ENCODE measurements around the gene SCD. TPM values are rescaled to one million over a fixed set of nuclear protein-coding genes. Genes with fewer than 3 reads are reported as not detected.

SCD gene
- total RNA-seq, 2 donors from 2014 or later: 14.3 to 128 TPM

DNA sequence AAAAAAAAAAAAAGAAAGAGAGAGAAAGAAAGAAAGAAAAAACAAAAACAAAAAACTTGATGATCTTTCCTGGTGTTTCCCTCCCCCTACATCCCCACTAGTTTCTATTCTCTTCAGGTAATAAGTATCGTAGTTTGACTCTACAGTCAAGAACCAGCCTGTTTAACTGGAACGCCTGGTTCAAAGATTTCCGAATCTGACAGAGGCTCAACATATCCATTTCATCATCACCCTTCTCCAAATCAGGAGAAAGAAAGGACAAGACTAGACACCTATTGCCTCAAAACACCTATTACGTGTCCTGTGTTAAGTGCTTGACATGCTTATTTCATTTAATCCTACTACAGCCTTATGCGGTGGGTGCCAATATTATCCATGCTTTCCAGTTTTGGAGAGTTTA is 40.2 kb upstream of the SCD start:
- DNase-seq: no peak
- TF ChIP-seq POLR2A (IDR thresholded peaks at IDR 0.05): no peak
- Histone ChIP-seq H3K27me3 (no peaks in the 10 kb centered on the region), H3K4me1 (no peaks in the 10 kb centered on the region), H3K27ac (no peak overlapping the region), H3K4me3 (no peak overlapping the region), H3K36me3 (replicated peaks in 1 of 2; ENCODE audit: insufficient read depth in 1 of 2, low read depth in 2 of 2) (no peaks in the 10 kb centered on the region), H3K9me3 (no peaks in the 10 kb centered on the region)
- 80 to 85% methylated on average over 5 of the region's 5 CpGs for WGBS, 2 donors
- no peak for ATAC-seq
- intact Hi-C loops (cut with DNase I): no loop called here

DNA sequence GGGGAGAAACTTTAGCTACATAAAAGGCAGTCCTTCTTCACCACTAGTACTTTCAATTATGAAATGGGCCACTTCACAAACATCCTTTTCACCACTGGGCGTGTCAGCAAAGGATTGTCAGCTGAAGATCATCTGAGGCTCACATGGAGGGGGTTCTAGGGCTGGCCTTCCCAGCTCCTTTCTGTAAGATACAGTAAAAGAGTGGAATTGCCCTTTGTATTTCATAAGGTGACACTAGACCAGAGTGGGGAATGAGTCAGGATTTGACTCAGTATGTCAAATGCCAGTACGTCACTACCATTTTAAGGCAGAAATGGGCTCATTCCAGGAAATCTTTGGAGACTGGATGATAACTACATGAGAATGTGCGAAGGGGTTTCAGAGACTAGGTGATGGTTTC is 39.3 kb upstream of the SCD start:
- no peak for TF ChIP-seq POLR2A (IDR thresholded peaks at IDR 0.05)
- TF ChIP-seq, protein P1, sequence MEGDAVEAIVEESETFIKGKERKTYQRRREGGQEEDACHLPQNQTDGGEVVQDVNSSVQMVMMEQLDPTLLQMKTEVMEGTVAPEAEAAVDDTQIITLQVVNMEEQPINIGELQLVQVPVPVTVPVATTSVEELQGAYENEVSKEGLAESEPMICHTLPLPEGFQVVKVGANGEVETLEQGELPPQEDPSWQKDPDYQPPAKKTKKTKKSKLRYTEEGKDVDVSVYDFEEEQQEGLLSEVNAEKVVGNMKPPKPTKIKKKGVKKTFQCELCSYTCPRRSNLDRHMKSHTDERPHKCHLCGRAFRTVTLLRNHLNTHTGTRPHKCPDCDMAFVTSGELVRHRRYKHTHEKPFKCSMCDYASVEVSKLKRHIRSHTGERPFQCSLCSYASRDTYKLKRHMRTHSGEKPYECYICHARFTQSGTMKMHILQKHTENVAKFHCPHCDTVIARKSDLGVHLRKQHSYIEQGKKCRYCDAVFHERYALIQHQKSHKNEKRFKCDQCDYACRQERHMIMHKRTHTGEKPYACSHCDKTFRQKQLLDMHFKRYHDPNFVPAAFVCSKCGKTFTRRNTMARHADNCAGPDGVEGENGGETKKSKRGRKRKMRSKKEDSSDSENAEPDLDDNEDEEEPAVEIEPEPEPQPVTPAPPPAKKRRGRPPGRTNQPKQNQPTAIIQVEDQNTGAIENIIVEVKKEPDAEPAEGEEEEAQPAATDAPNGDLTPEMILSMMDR (IDR thresholded peaks at IDR 0.05): no peak
- intact Hi-C loops (cut with DNase I): no loop called here
- no peak for ATAC-seq
- Histone ChIP-seq H3K4me1 (no peaks in the 10 kb centered on the region), H3K4me3 (no peak overlapping the region), H3K36me3 (replicated peaks in 1 of 2; ENCODE audit: insufficient read depth in 1 of 2, low read depth in 2 of 2) (no peaks in the 10 kb centered on the region), H3K27me3 (no peaks in the 10 kb centered on the region), H3K9me3 (no peaks in the 10 kb centered on the region), H3K27ac (no peak overlapping the region)
- DNase-seq: no peak
- 78 to 80% methylated on average over 3 of the region's 3 CpGs for WGBS, 2 donors

DNA sequence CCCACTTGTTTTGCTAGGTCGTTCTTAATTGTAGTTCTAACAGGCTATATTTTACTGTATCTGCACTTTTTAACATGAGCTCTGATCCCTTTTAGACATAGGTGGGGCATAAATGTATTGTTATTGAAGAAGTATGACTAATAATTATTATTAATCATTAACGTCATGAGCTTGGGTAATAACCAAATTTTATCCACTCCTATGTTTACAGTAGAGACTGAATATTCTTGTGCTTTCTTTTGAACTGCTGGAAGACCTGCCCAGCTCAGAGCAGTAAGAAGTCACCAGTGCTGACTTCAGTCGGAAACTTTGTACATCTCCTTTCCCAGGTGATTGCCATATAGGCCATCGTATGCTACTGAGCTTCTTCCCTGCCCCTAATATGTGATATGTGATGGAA is 35.7 kb upstream of the SCD start:
- Histone ChIP-seq H3K4me1 (no peaks in the 10 kb centered on the region), H3K36me3 (replicated peaks in 1 of 2; ENCODE audit: insufficient read depth in 1 of 2, low read depth in 2 of 2) (no peaks in the 10 kb centered on the region), H3K27me3 (no peaks in the 10 kb centered on the region), H3K9me3 (no peaks in the 10 kb centered on the region), H3K27ac (no peak overlapping the region), H3K4me3 (no peak overlapping the region)
- TF ChIP-seq, protein P1 (IDR thresholded peaks at IDR 0.05): no peak
- TF ChIP-seq POLR2A (IDR thresholded peaks at IDR 0.05): no peak
- 50 to 67% methylated on average over 4 of the region's 4 CpGs for WGBS, 2 donors
- DNase-seq (no peak), ATAC-seq (no peak)
- intact Hi-C loops (cut with DNase I): no loop called here

DNA sequence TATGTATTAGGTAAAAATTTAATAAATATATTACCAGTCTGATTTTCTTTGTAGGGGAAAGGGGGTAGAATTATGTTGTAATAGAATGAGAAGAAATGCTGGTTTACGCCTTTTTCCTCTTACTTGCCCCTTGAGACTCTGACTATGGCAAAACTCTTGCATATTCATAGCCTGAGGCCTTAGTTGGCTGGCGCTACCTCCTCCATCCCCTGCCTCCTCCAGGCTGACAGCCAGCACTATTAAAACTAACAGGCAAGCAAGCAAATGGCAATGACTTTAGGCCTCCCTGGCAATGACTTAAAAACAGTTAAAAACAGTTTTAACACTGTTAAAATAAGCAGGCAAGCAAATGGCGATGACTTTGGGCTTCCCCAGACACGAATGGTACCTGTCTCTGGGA is 31.4 kb upstream of the SCD start:
- Histone ChIP-seq H3K4me1 (no peaks in the 10 kb centered on the region), H3K4me3 (no peak overlapping the region), H3K9me3 (no peaks in the 10 kb centered on the region), H3K36me3 (replicated peaks in 1 of 2; ENCODE audit: insufficient read depth in 1 of 2, low read depth in 2 of 2) (no peaks in the 10 kb centered on the region), H3K27me3 (no peaks in the 10 kb centered on the region), H3K27ac (no peak overlapping the region)
- no peak for DNase-seq
- no peak for ATAC-seq
- 78 to 80% methylated on average over 4 of the region's 4 CpGs for WGBS, 2 donors
- intact Hi-C loops (cut with DNase I): no loop called here
- no peak for TF ChIP-seq POLR2A (IDR thresholded peaks at IDR 0.05)
- TF ChIP-seq, protein P1 (IDR thresholded peaks at IDR 0.05): no peak

DNA sequence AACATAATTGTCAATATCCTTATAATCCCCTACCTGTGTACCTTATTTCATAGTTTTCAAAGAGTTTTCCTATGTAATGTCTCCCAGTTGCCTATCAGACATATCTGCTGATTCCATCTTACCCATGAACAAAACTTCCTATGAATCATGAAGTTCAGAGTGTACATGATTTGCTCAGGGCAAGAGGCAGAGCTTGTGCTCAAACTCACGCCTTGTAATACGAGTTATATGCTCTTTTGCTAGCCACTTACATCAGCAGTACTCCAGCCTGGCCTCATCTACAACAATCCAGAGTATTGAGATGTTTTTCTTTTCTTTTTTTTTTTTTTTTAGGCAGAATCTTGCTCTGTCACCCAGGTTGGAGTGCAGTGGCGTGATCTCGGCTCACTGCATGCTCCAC is 28.8 kb upstream of the SCD start:
- no peaks in the 10 kb centered on the region for H3K9me3 ChIP-seq
- intact Hi-C loops (cut with DNase I): no loop called here
- H3K4me3 ChIP-seq: no peak overlapping the region
- no peak overlapping the region for H3K27ac ChIP-seq
- H3K27me3 ChIP-seq: no peaks in the 10 kb centered on the region
- 78 to 87% methylated on average over 4 of the region's 4 CpGs for WGBS, 2 donors
- ATAC-seq (no peak), DNase-seq (no peak)
- TF ChIP-seq, protein P1 (IDR thresholded peaks at IDR 0.05): no peak
- no peak for TF ChIP-seq POLR2A (IDR thresholded peaks at IDR 0.05)
- H3K36me3 ChIP-seq (replicated peaks in 1 of 2; ENCODE audit: insufficient read depth in 1 of 2, low read depth in 2 of 2): no peaks in the 10 kb centered on the region
- no peaks in the 10 kb centered on the region for H3K4me1 ChIP-seq
